K562 (cell line): Measurements from ENCODE around the gene FGR. TPM values are rescaled to one million over a fixed set of nuclear protein-coding genes. Genes with fewer than 3 reads are reported as not detected.

Source experiments
- CBX5 ChIP-seq: IDR thresholded peaks from 2 replicates; pipeline ENCODE4 v1.6.1; 2014; ENCODE audit warnings: low read depth, borderline replicate concordance
- CEBPG ChIP-seq, 3 experiments: fragments of 200-800 bp in 1 of 3; sonication (Bioruptor generic) in 1 of 3; sonication (generic) in 1 of 3; formaldehyde crosslinking in 1 of 3; IDR thresholded peaks in 2 of 3; conservative IDR thresholded peaks in 1 of 3; 2 replicates each; pipeline versions ENCODE4 v1.6.1 to v1.8.0; 2016 to 2022; ENCODE audit warnings: missing compliant biosample characterization in 2 of 3, missing genetic modification characterization in 2 of 3, mild to moderate bottlenecking in 1 of 3, missing genetic modification reagents in 1 of 3
- CXXC5 ChIP-seq: fragments of 250-450 bp; sonication (Bioruptor Pico); IDR thresholded peaks from 2 replicates; pipeline ENCODE4 v1.8.0; 2022; ENCODE audit warnings: inconsistent platforms, mild to moderate bottlenecking, moderate library complexity
- FOSL1 ChIP-seq: fragments of 200-800 bp; sonication (Bioruptor generic); conservative IDR thresholded peaks from 2 replicates; pipeline ENCODE4 v1.6.1; 2016; ENCODE audit warnings: missing genetic modification characterization, missing compliant biosample characterization
- HNRNPH1 ChIP-seq: fragments of 200-400 bp; formaldehyde crosslinking; optimal IDR thresholded peaks from 2 replicates; pipeline ENCODE3; 2017; ENCODE audit warnings: low read depth, mild to moderate bottlenecking, low read length, moderate library complexity
- POLR2AphosphoS2 ChIP-seq: IDR thresholded peaks from 2 replicates; pipeline ENCODE4 v1.6.1; 2012; ENCODE audit warnings: low read length, improper control_type of control experiment
- RAD21 ChIP-seq, 2 experiments: fragments of 250-450 bp in 1 of 2; fragments of 450-650 bp in 1 of 2; sonication (Bioruptor Pico) in 1 of 2; formaldehyde crosslinking in 1 of 2; IDR thresholded peaks in 1 of 2; conservative IDR thresholded peaks in 1 of 2; 2 replicates each; pipeline versions ENCODE4 v1.4.0 to v1.8.0; 2020 to 2022; ENCODE audit warnings: mild to moderate bottlenecking in 2 of 2, moderate library complexity in 1 of 2
- SMARCB1 ChIP-seq: IDR thresholded peaks from 2 replicates; pipeline ENCODE4 v1.6.1; 2011; ENCODE audit warnings: improper control_type of control experiment, low read depth; ENCODE audit not compliant: insufficient read length
- SPI1 ChIP-seq: IDR thresholded peaks from 2 replicates; pipeline ENCODE4 v1.6.1; 2011; ENCODE audit warnings: low read depth, low read length, control low read depth, borderline replicate concordance
- ZFP1 ChIP-seq: fragments of 450-650 bp; formaldehyde crosslinking; IDR thresholded peaks from 2 replicates; pipeline ENCODE4 v1.4.0; 2020; ENCODE audit warnings: mild to moderate bottlenecking, mixed read lengths
- ZKSCAN8 ChIP-seq: fragments of 200-800 bp; sonication (Bioruptor generic); IDR thresholded peaks from 2 replicates; pipeline ENCODE4 v1.6.1; 2016; ENCODE audit warnings: missing genetic modification characterization, missing compliant biosample characterization
- ZNF311 ChIP-seq: fragments of 250-450 bp; sonication (Bioruptor Pico); IDR thresholded peaks from 2 replicates; pipeline ENCODE4 v1.4.0; 2020; ENCODE audit warnings: mild to moderate bottlenecking, moderate library complexity
- ZNF324 ChIP-seq: fragments of 250-450 bp; sonication (Bioruptor Pico); IDR thresholded peaks from 2 replicates; pipeline ENCODE4 v1.4.0; 2020; ENCODE audit warnings: mild to moderate bottlenecking
- ZNF668 ChIP-seq: fragments of 250-450 bp; sonication (Bioruptor Pico); IDR thresholded peaks from 2 replicates; pipeline ENCODE4 v1.8.0; 2022; ENCODE audit warnings: mild to moderate bottlenecking, inconsistent platforms
- ZNF79 ChIP-seq: fragments of 250-450 bp; sonication (Bioruptor Pico); IDR thresholded peaks from 2 replicates; pipeline ENCODE4 v1.4.0; 2020; ENCODE audit warnings: low read depth, mild to moderate bottlenecking, moderate library complexity
- polyA plus RNA-seq, 8 experiments: library from polyadenylated mRNA; depleted of rRNA in 4 of 8; stranded (reverse) in 5 of 8; unstranded in 3 of 8; fragments of >200 nt; fragmentation: Nextera tagmentation in 2 of 8; fragmentation: Illumina TruSeq in 1 of 8; extraction: Ambion mirVana in 2 of 8; extraction: Trizol in 1 of 8; gene quantifications; 2 replicates each; pipeline versions ENCODE4 v1.2.1 to v1.2.3, GENCODE V29; 2011 to 2014; ENCODE audit warnings: inconsistent platforms in 1 of 8, missing spikeins in 1 of 8
- total RNA-seq, 7 experiments: library from RNA; depleted of rRNA in 6 of 7; stranded (reverse); fragments of >200 nt in 6 of 7; fragmentation: Illumina TruSeq in 2 of 7; extraction: Trizol in 2 of 7; gene quantifications; 2 replicates each; pipeline versions ENCODE4 v1.2.1 to v1.2.3, GENCODE V29; 2011 to 2021; ENCODE audit warnings: low replicate concordance in 1 of 7
- TF ChIP-seq, protein P1 (sequence below): fragments of 250-450 bp; sonication (Bioruptor Pico); IDR thresholded peaks from 2 replicates; pipeline ENCODE4 v1.5.0; 2021; ENCODE audit warnings: mild to moderate bottlenecking, moderate library complexity
- TF ChIP-seq, protein P2 (sequence below): fragments of 450-650 bp; IDR thresholded peaks from 2 replicates; pipeline ENCODE4 v1.6.1; 2016; ENCODE audit warnings: low read depth, mild to moderate bottlenecking, moderate library complexity
- TF ChIP-seq, protein P3 (sequence below): fragments of 450-650 bp; IDR thresholded peaks from 2 replicates; pipeline ENCODE4 v1.6.1; 2016
- TF ChIP-seq, protein P4 (sequence below), 2 experiments: IDR thresholded peaks; 2 replicates each; pipeline ENCODE4 v1.6.1; 2012; ENCODE audit warnings: improper control_type of control experiment in 2 of 2, low read depth in 2 of 2, low read length in 2 of 2, borderline replicate concordance in 1 of 2

Gene FGR
- total and polyA plus RNA-seq, 9 of the 15 experiments (the other 6 are each of a cell fraction or from before 2014, with no cell fraction given), result 0.04 to 0.11 TPM; not detected in 7

DNA sequence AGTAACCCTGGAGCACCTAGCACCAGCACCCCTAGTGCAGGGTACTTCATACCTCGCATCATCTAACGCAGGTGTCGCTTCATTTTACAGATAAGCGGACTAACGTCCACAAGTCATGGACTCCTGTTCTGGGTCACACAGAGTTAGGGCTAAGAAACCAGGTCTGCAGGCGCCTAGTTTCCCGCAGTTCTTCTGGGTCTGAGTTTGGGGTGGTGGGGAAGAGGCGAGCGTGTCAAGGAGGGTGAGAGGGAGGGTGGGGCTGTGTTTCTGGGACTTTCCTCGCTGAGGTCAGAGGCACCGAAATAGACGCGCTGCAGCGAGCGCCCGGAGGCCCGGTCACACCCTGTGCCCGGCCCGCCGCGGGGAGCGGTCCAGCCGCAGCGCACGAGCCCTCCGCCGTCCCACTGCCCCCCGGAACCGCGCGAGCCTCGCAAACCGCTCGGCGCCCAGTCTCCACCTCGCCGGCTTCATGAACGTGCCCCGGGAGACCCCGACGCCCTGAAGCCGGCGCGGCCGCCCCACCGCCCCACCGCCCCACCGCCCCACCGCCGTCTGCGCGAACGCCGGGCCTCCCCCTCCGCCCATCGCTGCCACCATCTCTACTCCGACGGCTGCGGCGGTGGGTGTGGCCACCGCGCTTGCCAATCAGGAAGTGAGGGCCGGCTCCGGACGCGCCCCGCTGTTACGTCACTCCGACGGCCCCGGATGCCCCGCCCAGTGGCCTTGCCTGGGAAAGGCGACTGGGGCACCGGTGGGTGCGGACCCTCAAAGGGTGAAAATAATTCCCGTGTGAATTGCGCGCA is 24.7 kb upstream of the FGR start (continued):
- TF ChIP-seq, protein P1, sequence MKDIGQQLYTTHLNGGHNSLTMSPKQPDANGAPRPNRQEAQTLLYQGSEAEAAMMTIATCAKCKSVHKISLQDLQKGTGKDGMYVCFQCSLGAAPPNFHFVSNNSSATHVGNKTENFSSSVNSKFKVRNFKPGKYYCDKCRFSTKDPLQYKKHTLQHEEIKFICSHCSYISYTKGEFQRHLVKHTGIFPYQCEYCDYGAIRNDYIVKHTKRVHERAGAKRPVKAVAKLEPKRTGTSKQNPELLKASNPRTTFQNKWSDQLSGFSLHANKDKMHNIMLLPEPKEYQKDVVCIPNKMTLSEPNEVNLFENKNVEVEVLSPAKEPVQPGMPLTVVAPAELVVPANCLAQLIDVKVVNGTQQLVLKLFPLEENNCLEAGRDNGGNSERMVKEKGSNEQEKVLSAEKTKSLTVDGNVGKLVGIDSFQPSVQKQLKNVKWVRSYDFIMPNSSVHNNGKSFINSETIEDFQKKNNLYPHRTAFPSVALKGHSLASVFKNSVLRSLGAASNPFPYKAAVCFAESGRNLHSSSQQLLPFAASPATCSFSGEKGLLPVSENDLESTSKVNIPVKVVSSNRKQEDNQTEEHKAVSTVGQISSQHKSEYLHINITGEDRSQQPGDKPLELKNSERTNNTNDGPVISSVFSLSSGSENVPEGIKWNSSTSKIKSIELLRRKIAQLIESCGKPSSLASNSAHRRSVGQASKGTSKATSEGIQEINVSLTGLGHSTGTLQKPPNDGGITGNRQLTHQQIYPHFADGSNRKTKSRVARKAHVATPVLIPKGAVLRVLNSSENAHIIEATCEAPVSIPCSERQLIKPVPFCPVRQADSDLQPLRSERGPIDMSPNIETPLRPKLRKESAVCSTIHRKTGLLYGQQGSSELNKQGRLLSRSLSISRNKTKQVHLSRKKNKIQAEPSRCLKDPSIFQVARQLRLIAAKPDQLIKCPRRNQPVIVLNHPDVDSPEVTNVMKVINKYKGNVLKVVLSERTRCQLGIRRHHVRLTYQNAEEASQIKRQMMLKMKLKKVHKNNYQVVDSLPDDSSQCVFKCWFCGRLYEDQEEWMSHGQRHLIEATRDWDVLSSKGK (CRISPR knock-in tag), result no peak
- TF ChIP-seq, protein P2, sequence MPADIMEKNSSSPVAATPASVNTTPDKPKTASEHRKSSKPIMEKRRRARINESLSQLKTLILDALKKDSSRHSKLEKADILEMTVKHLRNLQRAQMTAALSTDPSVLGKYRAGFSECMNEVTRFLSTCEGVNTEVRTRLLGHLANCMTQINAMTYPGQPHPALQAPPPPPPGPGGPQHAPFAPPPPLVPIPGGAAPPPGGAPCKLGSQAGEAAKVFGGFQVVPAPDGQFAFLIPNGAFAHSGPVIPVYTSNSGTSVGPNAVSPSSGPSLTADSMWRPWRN, result no peak
- TF ChIP-seq CBX5 (no peak), POLR2AphosphoS2 (no peak), ZFP1 (CRISPR knock-in tag) (no peak), SMARCB1 (no peak), ZKSCAN8 (no peak), SPI1 (peak; percentile 46; the same call in 1 of the 2 replicates), HNRNPH1 (no peak), ZNF79 (CRISPR knock-in tag) (no peak), ZNF324 (no peak), CXXC5 (CRISPR knock-in tag) (peak; percentile 75), ZNF311 (CRISPR knock-in tag) (no peak), CEBPG (CRISPR knock-in tag; IDR thresholded peaks at IDR 0.05) (peak; percentile 88), CEBPG (tag; conservative IDR thresholded peaks at IDR 0.05 in 1 of 2, IDR thresholded peaks at IDR 0.05 in 1 of 2) (peak; percentile 80 to 84), RAD21 (CRISPR knock-in tag; conservative IDR thresholded peaks at IDR 0.05 in 1 of 2, IDR thresholded peaks at IDR 0.05 in 1 of 2) (no peak), ZNF668 (no peak), FOSL1 (tag) (no peak; the same call in 1 of the 2 replicates)
- TF ChIP-seq, protein P3, sequence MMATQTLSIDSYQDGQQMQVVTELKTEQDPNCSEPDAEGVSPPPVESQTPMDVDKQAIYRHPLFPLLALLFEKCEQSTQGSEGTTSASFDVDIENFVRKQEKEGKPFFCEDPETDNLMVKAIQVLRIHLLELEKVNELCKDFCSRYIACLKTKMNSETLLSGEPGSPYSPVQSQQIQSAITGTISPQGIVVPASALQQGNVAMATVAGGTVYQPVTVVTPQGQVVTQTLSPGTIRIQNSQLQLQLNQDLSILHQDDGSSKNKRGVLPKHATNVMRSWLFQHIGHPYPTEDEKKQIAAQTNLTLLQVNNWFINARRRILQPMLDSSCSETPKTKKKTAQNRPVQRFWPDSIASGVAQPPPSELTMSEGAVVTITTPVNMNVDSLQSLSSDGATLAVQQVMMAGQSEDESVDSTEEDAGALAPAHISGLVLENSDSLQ, result peak; percentile 93
- TF ChIP-seq, protein P4, sequence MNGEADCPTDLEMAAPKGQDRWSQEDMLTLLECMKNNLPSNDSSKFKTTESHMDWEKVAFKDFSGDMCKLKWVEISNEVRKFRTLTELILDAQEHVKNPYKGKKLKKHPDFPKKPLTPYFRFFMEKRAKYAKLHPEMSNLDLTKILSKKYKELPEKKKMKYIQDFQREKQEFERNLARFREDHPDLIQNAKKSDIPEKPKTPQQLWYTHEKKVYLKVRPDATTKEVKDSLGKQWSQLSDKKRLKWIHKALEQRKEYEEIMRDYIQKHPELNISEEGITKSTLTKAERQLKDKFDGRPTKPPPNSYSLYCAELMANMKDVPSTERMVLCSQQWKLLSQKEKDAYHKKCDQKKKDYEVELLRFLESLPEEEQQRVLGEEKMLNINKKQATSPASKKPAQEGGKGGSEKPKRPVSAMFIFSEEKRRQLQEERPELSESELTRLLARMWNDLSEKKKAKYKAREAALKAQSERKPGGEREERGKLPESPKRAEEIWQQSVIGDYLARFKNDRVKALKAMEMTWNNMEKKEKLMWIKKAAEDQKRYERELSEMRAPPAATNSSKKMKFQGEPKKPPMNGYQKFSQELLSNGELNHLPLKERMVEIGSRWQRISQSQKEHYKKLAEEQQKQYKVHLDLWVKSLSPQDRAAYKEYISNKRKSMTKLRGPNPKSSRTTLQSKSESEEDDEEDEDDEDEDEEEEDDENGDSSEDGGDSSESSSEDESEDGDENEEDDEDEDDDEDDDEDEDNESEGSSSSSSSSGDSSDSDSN (IDR thresholded peaks at IDR 0.05; ENCODE audit: borderline replicate concordance in 1 of 2, low read depth in 2 of 2, low read length in 2 of 2), result no peak
